8988T (cell line): ENCODE results near the gene TLCD3A.
"Not testable (repeated sequence)": the region's sequence is repeated elsewhere in the genome, so short reads cannot be mapped to it uniquely, and the experiment has no call there.

ENCODE experiments used
- DNase-seq: peaks from one replicate; pipeline ENCODE4 v3.0.0; 2011

The TLCD3A gene

GRCh38 chr17:789931-790873, 57.8 kb downstream of the TLCD3A start:
- DNase-seq = not testable (repeated sequence)

DNA sequence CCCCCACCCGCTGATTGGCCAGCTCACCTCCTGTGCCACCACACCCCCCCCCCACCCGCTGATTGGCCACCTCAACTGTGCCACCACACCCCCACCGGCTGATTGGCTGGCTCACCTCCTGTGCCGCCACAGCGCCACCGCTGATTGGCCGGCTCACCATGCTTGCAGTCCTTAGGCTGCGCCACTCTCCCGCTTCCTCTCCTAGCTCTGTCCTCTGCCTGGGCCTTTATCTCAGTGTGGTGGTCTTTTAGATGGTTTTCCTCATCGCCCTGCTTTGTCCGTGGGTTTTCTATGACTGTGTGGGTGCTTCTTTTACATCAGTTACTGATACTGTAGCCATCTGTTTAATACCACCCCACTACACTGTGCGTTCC, 58.5 kb downstream of the TLCD3A start:
- DNase-seq = not testable (repeated sequence)

- no peak for DNase-seq
Measured at GRCh38 chr17:791829-792228, 59.4 kb downstream of the TLCD3A start.

GRCh38 chr17:792277-792676, 59.9 kb downstream of the TLCD3A start:
- DNase-seq = no peak
